Hematopoietic multipotent progenitor cell treated with erythropoietin and hydrocortisone succinate and interleukin-3 and kit ligand, for 6 days (in vitro differentiated cells): ENCODE measurements around the gene LRRC8C.
"Not testable (repeated sequence)": the region's sequence is repeated elsewhere in the genome, so short reads cannot be mapped to it uniquely, and the experiment has no call there.

ENCODE experiments used
- DNase-seq: peaks from one replicate; pipeline ENCODE4 v3.0.0-alpha.2; 2015

The LRRC8C gene

GRCh38 chr1:89608319-89608983 lies 24.5 kb upstream of the LRRC8C start:
- DNase-seq: no peak

DNA sequence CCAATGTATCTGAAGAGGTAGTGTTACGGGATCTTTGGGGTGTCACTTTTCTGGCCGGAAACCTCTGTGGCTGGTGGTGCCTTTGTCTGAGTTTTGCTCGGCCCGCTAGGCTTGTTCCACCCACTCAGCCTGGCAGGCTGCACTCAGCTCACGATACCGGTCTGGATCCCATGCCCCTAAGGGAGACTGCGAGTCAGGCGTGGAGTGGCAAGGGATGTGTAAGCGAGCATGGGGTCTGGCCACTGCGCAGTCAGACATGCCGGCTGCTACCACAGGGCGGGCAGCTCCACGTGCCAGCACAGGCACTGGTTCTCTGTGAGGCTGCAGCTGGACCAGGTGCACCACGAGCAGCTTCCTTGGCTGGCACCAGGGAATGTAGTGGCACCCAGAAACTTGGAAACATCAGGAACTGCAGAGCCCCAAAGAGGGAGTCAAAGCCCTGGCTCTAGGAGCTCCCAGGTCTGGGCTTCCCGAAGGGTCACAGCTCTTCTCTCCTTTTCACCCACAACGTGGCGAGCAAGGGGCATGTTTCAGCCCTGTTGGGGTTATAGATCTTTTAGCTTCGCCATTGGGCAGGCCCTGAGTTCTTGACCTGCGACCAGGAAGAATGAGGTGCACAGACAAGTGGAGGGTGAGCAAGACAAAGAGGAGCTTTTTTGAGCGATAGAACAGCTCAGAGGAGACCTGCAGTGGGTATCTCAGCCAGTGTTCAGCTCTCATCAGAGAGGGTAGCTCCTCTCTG lies 23.8 kb upstream of the LRRC8C start:
- no peak for DNase-seq

GRCh38 chr1:89609781-89610456 lies 23.0 kb upstream of the LRRC8C start:
- DNase-seq: no peak

- DNase-seq: no peak
Measured at GRCh38 chr1:89610457-89611011, 22.4 kb upstream of the LRRC8C start.

DNA sequence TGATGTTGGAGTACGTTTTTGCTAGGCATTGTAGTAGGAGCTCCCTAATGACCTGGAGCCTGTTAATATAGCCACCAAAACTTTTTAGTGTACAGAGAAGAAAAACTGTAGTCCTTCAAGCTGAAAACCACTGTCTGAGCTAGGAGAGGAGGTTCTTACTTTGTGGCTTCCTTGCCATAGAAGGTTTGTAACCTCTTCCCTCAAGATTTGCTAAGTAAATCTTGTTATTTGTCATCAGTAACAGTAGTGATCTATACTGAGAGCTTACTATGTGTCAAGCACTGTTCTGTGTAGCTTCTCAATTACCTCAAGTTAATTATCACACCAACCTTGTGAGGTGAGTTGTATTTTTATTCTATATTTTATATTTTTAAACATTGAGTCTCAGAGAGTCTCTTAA lies 21.2 kb upstream of the LRRC8C start:
- DNase-seq: no peak

DNA sequence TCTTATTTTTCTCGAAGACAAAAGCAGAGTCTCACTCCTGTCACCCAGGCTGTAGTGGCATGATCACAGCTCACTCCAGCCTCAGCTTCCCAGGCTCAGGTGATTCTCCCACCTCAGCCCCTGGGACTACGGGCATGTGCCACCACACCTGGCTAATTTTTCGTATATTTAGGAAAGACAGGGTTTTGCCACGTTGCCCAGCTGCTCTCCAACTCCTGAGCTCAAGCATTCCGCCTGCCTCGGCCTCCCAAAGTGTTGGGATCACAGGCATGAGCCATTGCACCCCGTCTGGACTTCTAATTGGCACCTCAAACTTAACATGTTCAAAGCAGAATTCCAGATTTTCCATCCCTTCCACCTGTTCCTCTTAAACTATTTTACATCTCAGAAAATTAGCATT lies 19.0 kb upstream of the LRRC8C start:
- DNase-seq: no peak

- peak; percentile 74 for DNase-seq
Measured at GRCh38 chr1:89615676-89616598, 17.0 kb upstream of the LRRC8C start.

GRCh38 chr1:89616844-89617627 lies 15.9 kb upstream of the LRRC8C start:
- no peak for DNase-seq

GRCh38 chr1:89620664-89621063 lies 12.3 kb upstream of the LRRC8C start:
- DNase-seq: no peak

GRCh38 chr1:89622895-89623294 lies 10.0 kb upstream of the LRRC8C start:
- peak; percentile 59 for DNase-seq

GRCh38 chr1:89624314-89624713 lies 8.6 kb upstream of the LRRC8C start:
- DNase-seq: no peak

DNA sequence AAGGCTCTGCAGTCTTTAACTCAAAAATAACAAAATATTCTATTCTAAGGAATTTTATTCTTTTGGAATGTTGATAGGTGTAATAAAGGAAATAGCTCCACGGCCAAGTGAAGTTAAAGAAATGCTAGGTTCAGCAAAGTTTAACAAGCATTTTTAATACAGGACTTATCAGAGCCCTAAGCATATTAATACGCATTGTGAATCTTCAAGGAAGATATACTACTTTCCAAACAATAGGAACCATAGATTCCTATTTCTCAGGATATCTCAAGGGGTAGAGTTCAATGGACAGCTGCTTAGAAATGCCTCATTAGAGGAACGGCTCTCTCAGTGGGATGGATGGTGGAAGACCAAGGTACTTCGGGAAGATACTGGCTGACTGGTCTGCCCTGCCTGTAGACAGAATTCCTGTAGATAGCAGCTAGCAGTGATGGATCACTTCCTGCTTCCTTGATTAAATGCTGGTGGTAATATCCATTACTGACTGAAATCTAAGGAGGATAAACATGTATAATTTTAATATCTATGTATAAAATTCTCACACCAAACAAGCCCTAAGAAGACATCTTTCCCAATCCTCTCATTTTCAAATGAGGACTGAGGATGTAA lies 8.1 kb upstream of the LRRC8C start:
- DNase-seq: no peak

DNA sequence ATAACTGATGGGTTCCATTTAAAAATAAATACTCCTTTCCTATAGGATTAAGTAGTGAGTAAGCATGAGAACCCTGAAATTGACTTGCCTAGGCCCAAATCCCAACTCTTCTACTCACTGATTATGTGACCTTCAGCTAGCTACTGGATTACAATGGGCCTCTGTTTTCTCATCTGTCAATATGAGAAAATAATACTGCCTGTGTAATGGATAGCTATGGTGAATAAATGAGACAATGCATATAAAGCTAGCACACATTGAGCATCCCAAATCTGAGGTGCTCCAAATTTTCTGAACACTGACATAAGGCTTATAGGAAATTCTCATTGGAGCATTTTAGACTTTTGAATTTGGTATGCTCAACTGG lies 5.3 kb upstream of the LRRC8C start:
- DNase-seq: no peak

GRCh38 chr1:89629146-89629545 lies 3.8 kb upstream of the LRRC8C start:
- DNase-seq: no peak

- DNase-seq: not testable (repeated sequence)
Measured at GRCh38 chr1:89629600-89629999, 3.3 kb upstream of the LRRC8C start.

- peak; percentile 30 for DNase-seq
Measured at GRCh38 chr1:89630048-89630447, 2.9 kb upstream of the LRRC8C start.

- DNase-seq: peak; percentile 23
Measured at GRCh38 chr1:89631816-89632656, 884 bp upstream of the LRRC8C start.

DNA sequence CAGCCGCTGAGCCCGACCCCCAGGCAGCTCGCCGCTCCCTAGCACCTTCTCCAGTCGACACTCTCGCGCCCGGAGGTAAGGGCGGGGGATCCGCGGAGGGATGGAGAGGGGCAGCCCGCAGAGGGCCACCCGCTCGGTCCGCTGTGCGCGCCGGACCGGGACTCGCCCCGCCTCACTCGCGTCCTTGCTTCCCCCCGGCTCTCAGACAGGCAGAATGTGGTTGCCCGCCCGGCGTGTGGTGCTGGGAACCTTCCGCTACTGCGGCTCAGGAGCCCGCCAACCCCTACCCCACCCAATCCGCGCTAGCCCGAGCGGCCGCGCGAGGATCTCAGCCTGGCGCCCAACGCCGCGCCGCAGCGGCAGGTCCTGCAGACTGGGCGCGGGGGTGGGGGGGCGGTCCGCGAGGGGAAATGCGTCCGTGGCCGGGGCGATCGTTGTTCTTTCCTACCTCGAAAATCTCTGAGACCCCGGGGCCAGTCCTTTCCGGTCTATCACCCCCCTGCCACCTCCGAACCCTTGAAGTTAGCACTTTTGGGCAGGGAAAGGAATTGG lies 404 bp downstream of the LRRC8C start:
- peak; percentile 77 for DNase-seq

DNA sequence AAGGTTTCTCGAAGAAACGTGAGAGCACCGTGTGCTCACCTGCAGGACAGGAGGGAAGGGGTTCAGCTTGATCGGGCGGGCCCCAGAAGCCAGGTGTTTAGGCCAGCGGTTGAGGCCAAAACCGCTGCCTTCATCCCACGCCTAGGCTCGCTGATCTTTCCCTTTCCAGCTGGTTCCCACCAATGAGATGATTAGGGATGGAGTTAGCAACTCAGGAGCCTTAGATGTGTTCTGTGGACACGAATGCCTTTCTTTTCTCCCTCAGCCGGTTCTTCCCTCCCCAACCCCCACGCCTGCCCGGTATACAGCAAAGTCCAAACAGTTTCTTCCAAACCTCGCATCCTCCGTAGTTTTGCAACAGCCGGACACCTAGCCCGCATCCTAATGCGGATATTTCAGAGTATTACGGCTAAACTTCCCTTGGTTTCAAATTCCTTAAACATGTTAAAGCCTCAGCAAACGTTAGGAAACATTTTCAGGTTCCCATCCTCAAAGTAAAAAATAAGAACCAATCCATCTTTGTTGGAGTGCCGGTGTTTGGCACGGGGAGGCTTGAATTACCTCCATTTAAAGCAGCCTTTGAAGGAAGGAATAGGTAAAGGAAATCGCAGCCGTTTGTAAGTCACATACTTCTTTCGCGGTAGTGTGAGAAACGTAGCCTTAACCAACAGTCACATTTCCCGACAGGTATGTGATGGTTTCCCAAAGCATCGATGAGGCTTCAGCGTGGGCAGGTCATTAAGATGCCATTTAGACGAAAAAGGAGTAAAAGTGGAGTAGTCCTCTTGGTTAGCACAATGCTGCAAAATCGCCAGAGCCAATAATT lies 1.1 kb downstream of the LRRC8C start:
- DNase-seq: peak; percentile 26
